Stomach (tissue), 4 donors: ENCODE data around the gene MSX2.

Experiments used
- CTCF ChIP-seq, 7 experiments: fragments of 450-650 bp in 4 of 7; fragments of 200-600 bp in 3 of 7; sonication (generic) in 3 of 7; IDR thresholded peaks; one replicate each; pipeline ENCODE4 v1.5.1; 2016 to 2019; ENCODE audit warnings: antibody characterized with exemption in 7 of 7, control low read depth in 2 of 7, mild to moderate bottlenecking in 1 of 7
- POLR2A ChIP-seq, 4 donors: fragments of 450-650 bp; IDR thresholded peaks; one replicate each; pipeline ENCODE4 v1.6.1; 2016; ENCODE audit warnings: antibody characterized with exemption in 4 of 4, control low read depth in 2 of 4, mild to moderate bottlenecking in 1 of 4, moderate library complexity in 1 of 4
- POLR2AphosphoS5 ChIP-seq, 3 donors: sonication (generic); formaldehyde crosslinking; IDR thresholded peaks; one replicate each; pipeline ENCODE4 v1.6.1; 2016; ENCODE audit warnings: antibody characterized with exemption in 3 of 3

- TF ChIP-seq CTCF (IDR thresholded peaks at IDR 0.05), result no peak
- no peak for TF ChIP-seq POLR2AphosphoS5 (IDR thresholded peaks at IDR 0.05)
- TF ChIP-seq POLR2A (IDR thresholded peaks at IDR 0.05), result no peak
Measured at GRCh38 chr5:174765540-174765939, 41.2 kb downstream of the MSX2 start.
